A673 (cell line): ENCODE data around the gene PGAP3. TPM values are rescaled to one million over a fixed set of nuclear protein-coding genes. Genes with fewer than 3 reads are reported as not detected.
"Not testable (repeated sequence)": the region's sequence is repeated elsewhere in the genome, so short reads cannot be mapped to it uniquely, and the experiment has no call there.

Experiments used
- BruUV-seq: library from RNA; stranded (reverse); fragments of 400-500 nt; replicated peaks from 2 replicates; lab custom pipeline; 2021; lab: Mats Ljungman, UMichigan
- CTCF ChIA-PET: fragments of 300-600 bp; sonication (Branson Sonifier 250); formaldehyde crosslinking; loops from one replicate; lab custom pipeline; 2022; ENCODE audit warnings: antibody characterized with exemption; lab: Charles Lee
- POLR2A ChIA-PET: fragments of 300-600 bp; sonication (Branson Sonifier 250); formaldehyde crosslinking; loops from one replicate; lab custom pipeline; 2022; ENCODE audit warnings: antibody characterized with exemption; ENCODE audit not compliant: low non-redundant PET; lab: Charles Lee
- DNase-seq: peaks from one replicate; pipeline ENCODE4 v3.0.0-alpha.2; 2015; ENCODE audit warnings: low spot score
- H3K27ac ChIP-seq: fragments of 200-600 bp; sonication (generic); 2 replicates; pipeline ENCODE4 v1.5.1; 2016; ENCODE audit warnings: mixed run types, low read depth, mild to moderate bottlenecking, mixed read lengths, antibody characterized with exemption, low read length; ENCODE audit not compliant: poor library complexity, severe bottlenecking
- H3K27me3 ChIP-seq: fragments of 200-600 bp; sonication (generic); replicated peaks from 2 replicates; pipeline ENCODE4 v1.6.1; 2017; ENCODE audit warnings: mixed run types, low read depth, mild to moderate bottlenecking, mixed read lengths, antibody characterized with exemption, low read length; ENCODE audit not compliant: insufficient read depth, poor library complexity
- H3K36me3 ChIP-seq: fragments of 200-600 bp; sonication (generic); 2 replicates; pipeline ENCODE4 v1.6.1; 2016; ENCODE audit warnings: mixed run types, mild to moderate bottlenecking, mixed read lengths, antibody characterized with exemption, low read length; ENCODE audit not compliant: insufficient read depth, poor library complexity, severe bottlenecking
- H3K4me1 ChIP-seq: fragments of 200-600 bp; sonication (generic); 2 replicates; pipeline ENCODE4 v1.6.1; 2017; ENCODE audit warnings: mixed run types, mild to moderate bottlenecking, mixed read lengths, antibody characterized with exemption, low read length; ENCODE audit not compliant: insufficient read depth, poor library complexity, severe bottlenecking
- H3K4me3 ChIP-seq: fragments of 200-600 bp; sonication (generic); 2 replicates; pipeline ENCODE4 v1.5.1; 2016; ENCODE audit warnings: low read depth, mixed run types, mild to moderate bottlenecking, mixed read lengths, low read length; ENCODE audit not compliant: poor library complexity, severe bottlenecking
- H3K9me3 ChIP-seq: fragments of 200-600 bp; sonication (generic); 2 replicates; pipeline ENCODE4 v1.6.1; 2016; ENCODE audit warnings: mixed run types, low read depth, mild to moderate bottlenecking, mixed read lengths, antibody characterized with exemption, low read length; ENCODE audit not compliant: poor library complexity, severe bottlenecking
- CTCF ChIP-seq: fragments of 300-800, 200-600 bp; sonication (generic); conservative IDR thresholded peaks from 2 replicates; pipeline ENCODE4 v1.5.1; 2017; ENCODE audit warnings: low read depth, mild to moderate bottlenecking, antibody characterized with exemption, low read length, moderate library complexity, mixed read lengths
- EZH2 ChIP-seq: fragments of 200-600 bp; sonication (generic); IDR thresholded peaks from 2 replicates; pipeline ENCODE4 v1.6.1; 2017; ENCODE audit warnings: borderline replicate concordance, low read depth, mild to moderate bottlenecking, mixed read lengths, antibody characterized with exemption, low read length; ENCODE audit not compliant: poor library complexity, severe bottlenecking
- intact Hi-C: fragments of 100-400 bp; cut with micrococcal nuclease; formaldehyde crosslinking; loops from one replicate; pipeline ENCODE4 v1.10.0; 2022; ENCODE audit not compliant: unreplicated experiment
- total RNA-seq: library from RNA; stranded (reverse); gene quantifications from 2 replicates; pipeline ENCODE4 v1.2.3, GENCODE V29; 2021

Gene PGAP3
- total RNA-seq, 1 experiment from 2014 or later = 3.6 TPM

GRCh38 chr17:39711851-39712250, 24.0 kb upstream of the PGAP3 start:
- Histone ChIP-seq H3K27me3 (no peaks in the 10 kb centered on the region), H3K9me3 (no peaks in the 10 kb centered on the region), H3K36me3 (no peaks in the 10 kb centered on the region), H3K4me3 (no peak overlapping the region), H3K4me1 (no peaks in the 10 kb centered on the region), H3K27ac (no peak overlapping the region)
- CTCF ChIA-PET = no interaction called here
- no peak for DNase-seq
- TF ChIP-seq EZH2 (no peak), CTCF (no peak)
- intact Hi-C loops = no loop called here
- POLR2A ChIA-PET = no interaction called here
- no TSS peak for BruUV-seq

GRCh38 chr17:39711071-39711470, 23.2 kb upstream of the PGAP3 start:
- BruUV-seq, H3K4me3 ChIP-seq, H3K27me3 ChIP-seq, H3K9me3 ChIP-seq, H3K36me3 ChIP-seq, H3K27ac ChIP-seq, intact Hi-C loops, CTCF ChIA-PET, POLR2A ChIA-PET, DNase-seq, H3K4me1 ChIP-seq: not testable (repeated sequence)

GRCh38 chr17:39709998-39710964, 22.4 kb upstream of the PGAP3 start:
- no peak overlapping the region for H3K27ac ChIP-seq
- no TSS peak for BruUV-seq
- POLR2A ChIA-PET = no interaction called here
- no peak for DNase-seq
- H3K27me3 ChIP-seq = no peaks in the 10 kb centered on the region
- no peaks in the 10 kb centered on the region for H3K9me3 ChIP-seq
- H3K36me3 ChIP-seq = no peaks in the 10 kb centered on the region
- H3K4me3 ChIP-seq = no peak overlapping the region
- TF ChIP-seq CTCF (no peak), EZH2 (no peak)
- CTCF ChIA-PET = no interaction called here
- intact Hi-C loops = no loop called here
- H3K4me1 ChIP-seq = no peaks in the 10 kb centered on the region
